Measurements from ENCODE around the gene VCL. TPM values are rescaled to one million over a fixed set of nuclear protein-coding genes. Genes with fewer than 3 reads are reported as not detected.
A peak's percentile ranks its signal among the peaks of the same experiment; 100 is the strongest.

The VCL gene
- total RNA-seq, 1 experiment from 2014 or later = 291 TPM

DNA sequence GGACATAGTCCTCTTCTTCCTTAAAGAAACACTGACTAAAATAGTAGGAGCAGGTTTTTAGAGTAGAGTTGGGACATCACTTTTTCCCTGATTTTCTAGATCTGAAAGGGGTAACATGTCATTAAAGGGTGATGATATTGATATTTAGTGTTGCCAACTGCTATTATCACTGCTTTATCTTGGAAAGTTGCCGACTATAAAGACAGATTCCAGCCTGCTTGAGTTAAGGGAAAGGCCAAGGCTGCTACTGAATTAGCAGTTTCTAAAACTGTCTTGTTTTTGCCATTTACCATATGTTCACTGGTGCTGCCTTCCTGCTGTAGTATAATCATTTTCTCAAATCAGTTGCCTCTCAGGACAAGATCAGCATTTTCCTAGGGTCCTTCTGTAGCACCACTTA, 123.0 kb downstream of the VCL start:
- no peaks in the 10 kb centered on the region for H4K20me1 ChIP-seq (ENCODE audit: control insufficient read depth, insufficient read depth, insufficient read length)
- H2BK120ac ChIP-seq (ENCODE audit: low read depth, low read length, poor library complexity, severe bottlenecking) = no peak overlapping the region
- H3K4me3 Mint-ChIP-seq = no peak overlapping the region
- no peak overlapping the region for H2AFZ ChIP-seq (ENCODE audit: low read length)
- no peaks in the 10 kb centered on the region for H3K9me3 Mint-ChIP-seq
- no peak overlapping the region for H2BK12ac ChIP-seq (ENCODE audit: insufficient read length, low read depth, low read length)
- no peak overlapping the region for H3T11ph ChIP-seq (ENCODE audit: low read length)
- H2BK5ac ChIP-seq (ENCODE audit: insufficient read length, low read length) = no peak overlapping the region
- no peak overlapping the region for H3K4me2 ChIP-seq (ENCODE audit: insufficient read depth, insufficient read length, low read length)
- no peaks in the 10 kb centered on the region for H3K79me2 ChIP-seq (ENCODE audit: insufficient read depth, low read length)
- WGBS (ENCODE audit: extremely low coverage, insufficient read length, low lambda C conversion rate) = no CpG with 5 or more reads among the region's 1 CpG
- no peak overlapping the region for H3K14ac ChIP-seq (ENCODE audit: insufficient read depth, low read length)
- no peak overlapping the region for H3K23ac ChIP-seq (ENCODE audit: insufficient read length, low read depth, low read length)
- no peak overlapping the region for H3K9ac ChIP-seq (ENCODE audit: extremely low read depth, insufficient read length, low read length)
- H2BK15ac ChIP-seq (ENCODE audit: low read depth, low read length) = no peak overlapping the region
- H3K79me1 ChIP-seq (ENCODE audit: insufficient read depth, low read depth, low read length, poor library complexity, severe bottlenecking) = no peaks in the 10 kb centered on the region
- H3K56ac ChIP-seq (ENCODE audit: insufficient read length, low read depth, low read length) = no peak overlapping the region
- no peak overlapping the region for H3K18ac ChIP-seq (ENCODE audit: insufficient read length, low read depth, low read length)
- no peaks in the 10 kb centered on the region for H3K4me1 Mint-ChIP-seq
- no peak overlapping the region for H4K91ac ChIP-seq (ENCODE audit: insufficient read length, low read depth, low read length)
- no peak overlapping the region for H3K4ac ChIP-seq (ENCODE audit: low read depth, low read length)
- H3K27ac ChIP-seq (ENCODE audit: insufficient read length, low read depth, low read length) = no peak overlapping the region
- H3K9me3 ChIP-seq (ENCODE audit: control insufficient read depth, low read depth, low read length) = no peaks in the 10 kb centered on the region
- peaks cover 32 to 90% (median 67%) of the 10 kb centered on the region in 3 experiments; a peak in 6 of 7 replicates for H3K36me3 Mint-ChIP-seq (ENCODE audit: insufficient read depth in 1 of 3, low read depth in 3 of 3)
- H3K4me1 ChIP-seq (ENCODE audit: insufficient read depth, low read length) = no peaks in the 10 kb centered on the region
- no peak overlapping the region for H2AK5ac ChIP-seq (ENCODE audit: insufficient read length, low read length)
- DNase-seq = no peak
- H4K5ac ChIP-seq (ENCODE audit: insufficient read length, low read depth, low read length) = no peak overlapping the region
- H3K23me2 ChIP-seq (ENCODE audit: insufficient read length, low read depth, low read length, poor library complexity, severe bottlenecking) = no peaks in the 10 kb centered on the region
- TF ChIP-seq, protein P1, sequence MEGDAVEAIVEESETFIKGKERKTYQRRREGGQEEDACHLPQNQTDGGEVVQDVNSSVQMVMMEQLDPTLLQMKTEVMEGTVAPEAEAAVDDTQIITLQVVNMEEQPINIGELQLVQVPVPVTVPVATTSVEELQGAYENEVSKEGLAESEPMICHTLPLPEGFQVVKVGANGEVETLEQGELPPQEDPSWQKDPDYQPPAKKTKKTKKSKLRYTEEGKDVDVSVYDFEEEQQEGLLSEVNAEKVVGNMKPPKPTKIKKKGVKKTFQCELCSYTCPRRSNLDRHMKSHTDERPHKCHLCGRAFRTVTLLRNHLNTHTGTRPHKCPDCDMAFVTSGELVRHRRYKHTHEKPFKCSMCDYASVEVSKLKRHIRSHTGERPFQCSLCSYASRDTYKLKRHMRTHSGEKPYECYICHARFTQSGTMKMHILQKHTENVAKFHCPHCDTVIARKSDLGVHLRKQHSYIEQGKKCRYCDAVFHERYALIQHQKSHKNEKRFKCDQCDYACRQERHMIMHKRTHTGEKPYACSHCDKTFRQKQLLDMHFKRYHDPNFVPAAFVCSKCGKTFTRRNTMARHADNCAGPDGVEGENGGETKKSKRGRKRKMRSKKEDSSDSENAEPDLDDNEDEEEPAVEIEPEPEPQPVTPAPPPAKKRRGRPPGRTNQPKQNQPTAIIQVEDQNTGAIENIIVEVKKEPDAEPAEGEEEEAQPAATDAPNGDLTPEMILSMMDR (conservative IDR thresholded peaks at IDR 0.05) = no peak
- no peaks in the 10 kb centered on the region for H3K27me3 ChIP-seq (ENCODE audit: insufficient read depth, low read length)
- H3K27ac Mint-ChIP-seq = peak overlapping the region in 2 of 3 experiments; percentile 11 to 16; a peak in 1 of 7 replicates
- no peak overlapping the region for H2BK20ac ChIP-seq (ENCODE audit: low read depth, low read length, poor library complexity, severe bottlenecking)
- no peak overlapping the region for H4K8ac ChIP-seq (replicated peaks; ENCODE audit: insufficient read length, low read depth, low read length)
- H3K27me3 Mint-ChIP-seq (ENCODE audit: low read depth) = no peaks in the 10 kb centered on the region

All from H9 (cell line).